ENCODE data around the gene CRYBG1.
"Not testable (repeated sequence)": the region's sequence is repeated elsewhere in the genome, so short reads cannot be mapped to it uniquely, and the experiment has no call there.

CRYBG1 gene

GRCh38 chr6:106557837-106558236 lies 197.3 kb downstream of the CRYBG1 start:
- no peak for DNase-seq

GRCh38 chr6:106558364-106558763 lies 197.8 kb downstream of the CRYBG1 start:
- no peak for DNase-seq

GRCh38 chr6:106559659-106560058 lies 199.1 kb downstream of the CRYBG1 start:
- not testable (repeated sequence) for DNase-seq

- DNase-seq, result no peak
Observed at GRCh38 chr6:106560996-106561685, 200.6 kb downstream of the CRYBG1 start.

- DNase-seq, result no peak
Observed at GRCh38 chr6:106561686-106562405, 201.3 kb downstream of the CRYBG1 start.

GRCh38 chr6:106563614-106564013 lies 203.1 kb downstream of the CRYBG1 start:
- DNase-seq, result no peak

- DNase-seq, result no peak
Observed at GRCh38 chr6:106564476-106564875, 204.0 kb downstream of the CRYBG1 start.

GRCh38 chr6:106568530-106568929 lies 208.0 kb downstream of the CRYBG1 start:
- DNase-seq, result no peak

- no peak for DNase-seq
Observed at GRCh38 chr6:106569428-106569827, 208.9 kb downstream of the CRYBG1 start.

- no peak for DNase-seq
Observed at GRCh38 chr6:106572436-106572835, 211.9 kb downstream of the CRYBG1 start.

- no peak for DNase-seq
Observed at GRCh38 chr6:106572875-106573585, 212.5 kb downstream of the CRYBG1 start.

GRCh38 chr6:106574741-106575458 lies 214.4 kb downstream of the CRYBG1 start:
- DNase-seq, result no peak

- no peak for DNase-seq
Observed at GRCh38 chr6:106579281-106579680, 218.8 kb downstream of the CRYBG1 start.

- no peak for DNase-seq
Observed at GRCh38 chr6:106581468-106581867, 221.0 kb downstream of the CRYBG1 start.

- DNase-seq, result no peak
Observed at GRCh38 chr6:106586815-106587415, 226.4 kb downstream of the CRYBG1 start.

GRCh38 chr6:106588937-106589336 lies 228.4 kb downstream of the CRYBG1 start:
- DNase-seq, result not testable (repeated sequence)

GRCh38 chr6:106591111-106591825 lies 230.8 kb downstream of the CRYBG1 start:
- DNase-seq, result no peak

GRCh38 chr6:106599440-106599839 lies 238.9 kb downstream of the CRYBG1 start:
- DNase-seq, result no peak

- DNase-seq, result no peak
Observed at GRCh38 chr6:106600329-106600728, 239.8 kb downstream of the CRYBG1 start.

GRCh38 chr6:106608080-106608668 lies 247.7 kb downstream of the CRYBG1 start:
- DNase-seq, result no peak

- DNase-seq, result no peak
Observed at GRCh38 chr6:106609699-106610098, 249.2 kb downstream of the CRYBG1 start.

GRCh38 chr6:106611030-106611429 lies 250.5 kb downstream of the CRYBG1 start:
- no peak for DNase-seq

Data from activated CD4-positive, alpha-beta T cell treated with anti-CD3 and anti-CD28 coated beads, Interleukin-2, amount 50 U/mL, for 4 hours (primary cell).